Activated naive CD8-positive, alpha-beta T cell treated with anti-CD3 and anti-CD28 coated beads for 36 hours (primary cell): ENCODE data around the gene PLAC8L1. TPM values are rescaled to one million over a fixed set of nuclear protein-coding genes. Genes with fewer than 3 reads are reported as not detected.

ENCODE experiments used
- DNase-seq: peaks from one replicate; pipeline ENCODE4 v3.0.0; 2021
- H3K27ac Mint-ChIP-seq: one replicate; pipeline ENCODE4 v1.8.0; 2022; ENCODE audit warnings: mild to moderate bottlenecking, moderate library complexity, mixed read lengths
- H3K27me3 Mint-ChIP-seq: one replicate; pipeline ENCODE4 v1.8.0; 2022; ENCODE audit warnings: mild to moderate bottlenecking, mixed read lengths
- H3K36me3 Mint-ChIP-seq: one replicate; pipeline ENCODE4 v1.8.0; 2021; ENCODE audit warnings: mild to moderate bottlenecking, mixed read lengths
- H3K4me1 Mint-ChIP-seq: one replicate; pipeline ENCODE4 v1.8.0; 2021; ENCODE audit warnings: mixed read lengths
- H3K4me3 Mint-ChIP-seq: one replicate; pipeline ENCODE4 v1.8.0; 2022; ENCODE audit warnings: mild to moderate bottlenecking, moderate library complexity, mixed read lengths
- H3K9me3 Mint-ChIP-seq: one replicate; pipeline ENCODE4 v1.8.0; 2022; ENCODE audit warnings: mixed read lengths
- total RNA-seq, 2 experiments: library from RNA; stranded (reverse); gene quantifications; one replicate each; pipeline ENCODE4 v1.2.3, GENCODE V29; 2021

PLAC8L1 gene
- total RNA-seq, 2 experiments from 2014 or later = 0.36 TPM; not detected in 1

- no peak overlapping the region for H3K27ac Mint-ChIP-seq
- DNase-seq = no peak
- peaks cover 13% of the 10 kb centered on the region for H3K36me3 Mint-ChIP-seq
- no peak overlapping the region for H3K4me3 Mint-ChIP-seq
- H3K27me3 Mint-ChIP-seq = no peaks in the 10 kb centered on the region
- H3K4me1 Mint-ChIP-seq = no peaks in the 10 kb centered on the region
- H3K9me3 Mint-ChIP-seq = no peaks in the 10 kb centered on the region
Observed at GRCh38 chr5:146101646-146102045, 3.7 kb downstream of the PLAC8L1 start.

GRCh38 chr5:146098047-146098446 is 7.3 kb downstream of the PLAC8L1 start:
- H3K9me3 Mint-ChIP-seq = no peaks in the 10 kb centered on the region
- no peaks in the 10 kb centered on the region for H3K27me3 Mint-ChIP-seq
- DNase-seq = no peak
- H3K4me3 Mint-ChIP-seq = no peak overlapping the region
- H3K27ac Mint-ChIP-seq = no peak overlapping the region
- H3K4me1 Mint-ChIP-seq = no peaks in the 10 kb centered on the region
- peaks cover 4% of the 10 kb centered on the region for H3K36me3 Mint-ChIP-seq

DNA sequence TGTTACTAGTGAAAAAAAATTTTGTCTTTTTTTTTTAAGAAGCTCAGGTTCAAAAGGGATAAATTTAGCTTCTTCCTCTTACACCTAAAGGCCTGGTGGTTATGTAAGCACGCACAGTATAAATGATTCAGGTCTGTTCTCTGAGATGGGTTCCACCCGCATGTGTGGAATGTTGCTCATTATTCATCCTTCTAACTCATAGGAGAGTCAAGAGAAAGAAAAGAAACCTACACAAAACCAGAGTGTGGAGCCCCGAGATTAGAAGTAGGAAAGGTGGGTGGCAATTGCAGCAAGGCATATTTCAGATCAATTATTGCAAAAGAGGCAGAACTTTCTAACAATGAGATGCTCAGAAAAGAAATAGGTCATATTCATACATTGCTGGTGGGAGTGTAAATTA is 13.5 kb downstream of the PLAC8L1 start:
- no peak for DNase-seq
- H3K4me1 Mint-ChIP-seq = no peaks in the 10 kb centered on the region
- H3K27me3 Mint-ChIP-seq = no peaks in the 10 kb centered on the region
- H3K9me3 Mint-ChIP-seq = no peaks in the 10 kb centered on the region
- H3K4me3 Mint-ChIP-seq = no peak overlapping the region
- H3K27ac Mint-ChIP-seq = no peak overlapping the region
- H3K36me3 Mint-ChIP-seq = peaks cover 10% of the 10 kb centered on the region

GRCh38 chr5:146089287-146089686 is 16.1 kb downstream of the PLAC8L1 start:
- Mint-ChIP-seq H3K27me3 (no peaks in the 10 kb centered on the region), H3K4me1 (no peaks in the 10 kb centered on the region), H3K9me3 (no peaks in the 10 kb centered on the region), H3K4me3 (no peak overlapping the region), H3K36me3 (peaks cover 6% of the 10 kb centered on the region), H3K27ac (no peak overlapping the region)
- no peak for DNase-seq

DNA sequence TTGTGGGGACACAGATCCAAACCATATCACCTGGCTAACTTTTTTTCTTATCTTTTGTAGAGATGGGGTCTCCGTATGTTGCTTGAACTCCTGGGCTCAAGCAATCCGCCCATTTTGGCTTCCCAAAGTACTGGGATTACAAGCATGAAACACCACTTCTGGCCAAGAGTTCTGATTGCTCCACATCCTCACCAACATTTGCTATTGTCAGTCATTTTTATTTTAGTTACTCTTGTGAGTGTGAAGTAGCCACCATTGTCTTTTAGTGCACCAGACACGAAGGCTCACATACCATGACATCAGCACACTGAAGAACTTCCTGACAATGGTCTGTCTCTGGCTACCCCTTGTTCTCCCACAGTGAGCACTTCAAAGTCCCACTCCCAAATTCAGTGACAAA is 17.3 kb downstream of the PLAC8L1 start:
- peaks cover 6% of the 10 kb centered on the region for H3K36me3 Mint-ChIP-seq
- no peaks in the 10 kb centered on the region for H3K9me3 Mint-ChIP-seq

GRCh38 chr5:146084376-146084775 is 21.0 kb downstream of the PLAC8L1 start:
- Mint-ChIP-seq H3K27ac (no peak overlapping the region), H3K27me3 (peaks cover 18% of the 10 kb centered on the region), H3K36me3 (peaks cover 2% of the 10 kb centered on the region), H3K9me3 (no peaks in the 10 kb centered on the region), H3K4me1 (peaks cover 8% of the 10 kb centered on the region), H3K4me3 (no peak overlapping the region)
- no peak for DNase-seq

More for the DNA sequence above, 17.3 kb downstream of the PLAC8L1 start:
- Mint-ChIP-seq H3K27ac (no peak overlapping the region), H3K27me3 (no peaks in the 10 kb centered on the region), H3K4me3 (no peak overlapping the region), H3K4me1 (no peaks in the 10 kb centered on the region)
- no peak for DNase-seq

DNA sequence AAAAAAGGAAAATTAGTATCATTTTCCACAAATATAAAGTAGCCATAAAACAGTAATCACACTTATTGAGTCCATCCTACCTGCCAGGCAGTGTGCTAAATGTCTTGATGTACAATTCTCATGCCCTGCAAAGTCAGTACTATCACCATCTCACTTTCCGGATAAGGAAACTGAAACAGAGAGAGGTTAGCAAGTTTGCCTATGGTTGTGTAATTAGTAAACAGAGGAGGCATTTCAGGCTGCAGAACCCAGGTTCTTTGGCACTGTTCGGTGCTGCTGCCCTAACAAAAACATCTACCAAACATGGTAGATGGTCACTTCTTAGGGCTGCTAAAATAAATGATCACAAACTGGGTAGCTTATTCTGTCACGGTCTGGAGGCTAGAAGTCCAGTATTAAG is 22.6 kb downstream of the PLAC8L1 start:
- H3K4me1 Mint-ChIP-seq = peaks cover 13% of the 10 kb centered on the region
- H3K9me3 Mint-ChIP-seq = no peaks in the 10 kb centered on the region
- no peak for DNase-seq
- H3K36me3 Mint-ChIP-seq = peaks cover 2% of the 10 kb centered on the region
- H3K4me3 Mint-ChIP-seq = no peak overlapping the region
- no peak overlapping the region for H3K27ac Mint-ChIP-seq
- peaks cover 33% of the 10 kb centered on the region for H3K27me3 Mint-ChIP-seq

DNA sequence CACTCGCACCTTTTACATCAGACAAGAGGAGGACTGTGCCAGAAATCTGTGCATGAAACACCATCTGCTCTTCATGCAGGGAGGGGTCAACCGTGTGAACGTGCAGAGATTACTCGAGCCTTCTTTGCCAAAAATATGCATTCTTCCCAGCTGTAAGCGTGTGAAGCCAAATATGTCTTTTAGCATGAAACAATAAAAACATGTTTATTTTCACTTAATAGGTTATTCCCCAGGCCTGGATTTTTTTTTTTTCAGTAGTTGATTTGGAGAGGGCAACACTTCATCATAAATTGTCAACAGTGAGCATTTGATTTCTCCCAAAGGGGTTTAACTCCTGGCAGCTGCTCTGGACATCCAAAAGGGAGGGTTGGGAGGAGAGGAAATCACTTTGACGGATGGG is 23.8 kb downstream of the PLAC8L1 start:
- no peak overlapping the region for H3K4me3 Mint-ChIP-seq
- no peaks in the 10 kb centered on the region for H3K36me3 Mint-ChIP-seq
- H3K27ac Mint-ChIP-seq = no peak overlapping the region
- peaks cover 13% of the 10 kb centered on the region for H3K4me1 Mint-ChIP-seq
- H3K27me3 Mint-ChIP-seq = peaks cover 41% of the 10 kb centered on the region
- no peak for DNase-seq
- H3K9me3 Mint-ChIP-seq = no peaks in the 10 kb centered on the region

GRCh38 chr5:146079695-146080373 is 25.5 kb downstream of the PLAC8L1 start:
- Mint-ChIP-seq H3K36me3 (no peaks in the 10 kb centered on the region), H3K4me3 (no peak overlapping the region), H3K9me3 (no peaks in the 10 kb centered on the region), H3K27me3 (peaks cover 43% of the 10 kb centered on the region), H3K27ac (no peak overlapping the region), H3K4me1 (peaks cover 13% of the 10 kb centered on the region)
- peak; percentile 31 for DNase-seq

DNA sequence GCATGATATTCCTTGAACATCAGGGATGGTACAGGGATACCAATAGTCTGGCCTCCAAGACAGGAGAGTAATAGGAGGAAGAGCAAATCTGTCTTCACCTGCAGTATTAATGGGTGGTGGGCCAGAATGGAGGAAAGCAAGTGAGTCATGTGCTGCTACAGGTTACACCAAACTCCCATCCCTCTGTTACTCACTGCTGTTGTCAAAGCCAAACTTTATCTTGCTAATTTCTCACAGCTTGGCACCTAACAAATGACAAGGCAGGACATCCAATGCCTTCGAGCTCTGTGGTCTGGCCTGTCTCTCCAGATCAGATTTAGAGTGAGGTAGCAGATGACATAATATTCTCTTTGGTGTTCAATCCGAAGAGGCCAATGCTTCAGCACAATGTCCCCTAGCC is 26.8 kb downstream of the PLAC8L1 start:
- no peak overlapping the region for H3K27ac Mint-ChIP-seq
- no peak for DNase-seq
- H3K4me3 Mint-ChIP-seq = no peak overlapping the region

DNA sequence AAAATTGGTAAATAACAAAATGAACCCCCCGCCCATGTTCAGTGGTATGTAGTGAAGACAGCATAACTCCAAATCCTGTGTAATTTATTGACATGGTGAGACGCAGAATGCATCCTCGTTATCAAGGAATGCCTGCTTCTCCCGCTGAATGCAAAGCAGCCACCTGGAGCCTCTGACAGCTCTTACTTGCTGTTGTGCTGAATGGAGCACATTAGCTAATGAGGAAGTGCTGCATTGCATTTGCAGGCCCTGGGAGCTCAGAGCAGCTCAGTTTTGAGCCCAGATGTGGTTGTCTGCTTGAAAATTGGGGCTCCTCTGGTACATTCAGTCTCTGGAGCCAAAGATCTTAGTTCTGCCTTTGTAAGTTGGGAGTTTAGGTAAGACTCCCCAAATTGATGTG is 28.9 kb downstream of the PLAC8L1 start:
- Mint-ChIP-seq H3K27me3 (peaks cover 38% of the 10 kb centered on the region), H3K36me3 (no peaks in the 10 kb centered on the region), H3K27ac (no peak overlapping the region), H3K4me1 (peaks cover 13% of the 10 kb centered on the region), H3K9me3 (no peaks in the 10 kb centered on the region), H3K4me3 (no peak overlapping the region)
- DNase-seq = no peak

More for the DNA sequence above, 26.8 kb downstream of the PLAC8L1 start:
- H3K4me1 Mint-ChIP-seq = peaks cover 13% of the 10 kb centered on the region
- H3K36me3 Mint-ChIP-seq = no peaks in the 10 kb centered on the region
- no peaks in the 10 kb centered on the region for H3K9me3 Mint-ChIP-seq
- peaks cover 43% of the 10 kb centered on the region for H3K27me3 Mint-ChIP-seq

DNA sequence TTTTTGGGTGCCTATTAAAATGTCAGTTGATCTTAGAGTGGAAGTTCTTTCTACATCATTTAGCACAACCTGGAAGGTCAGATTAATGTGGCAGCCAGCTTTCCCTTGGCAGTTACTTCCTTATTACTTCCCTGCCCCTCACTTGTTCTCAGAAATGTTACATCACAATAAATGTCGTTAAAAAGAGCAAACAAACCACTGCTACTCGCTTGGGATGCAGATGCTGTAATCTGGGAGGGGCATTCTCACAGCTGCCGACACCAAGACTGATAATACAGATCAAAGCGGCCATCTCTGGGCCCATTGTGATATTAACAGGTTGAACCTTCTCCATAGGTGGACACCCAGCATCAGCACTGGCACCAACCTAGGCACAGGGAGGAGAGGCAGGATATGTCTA is 29.3 kb downstream of the PLAC8L1 start:
- DNase-seq = no peak
- H3K4me3 Mint-ChIP-seq = no peak overlapping the region
- H3K36me3 Mint-ChIP-seq = no peaks in the 10 kb centered on the region
- H3K27me3 Mint-ChIP-seq = peaks cover 33% of the 10 kb centered on the region
- H3K9me3 Mint-ChIP-seq = no peaks in the 10 kb centered on the region
- no peak overlapping the region for H3K27ac Mint-ChIP-seq
- H3K4me1 Mint-ChIP-seq = peaks cover 13% of the 10 kb centered on the region

- Mint-ChIP-seq H3K36me3 (no peaks in the 10 kb centered on the region), H3K4me1 (no peaks in the 10 kb centered on the region), H3K27me3 (peaks cover 15% of the 10 kb centered on the region), H3K4me3 (no peak overlapping the region), H3K9me3 (no peaks in the 10 kb centered on the region), H3K27ac (no peak overlapping the region)
- no peak for DNase-seq
Observed at GRCh38 chr5:146073239-146073900, 32.0 kb downstream of the PLAC8L1 start.

- H3K27ac Mint-ChIP-seq = no peak overlapping the region
- no peaks in the 10 kb centered on the region for H3K36me3 Mint-ChIP-seq
- H3K4me1 Mint-ChIP-seq = no peaks in the 10 kb centered on the region
- H3K27me3 Mint-ChIP-seq = peaks cover 8% of the 10 kb centered on the region
- no peak overlapping the region for H3K4me3 Mint-ChIP-seq
- no peak for DNase-seq
- no peaks in the 10 kb centered on the region for H3K9me3 Mint-ChIP-seq
Observed at GRCh38 chr5:146072595-146072994, 32.8 kb downstream of the PLAC8L1 start.

DNA sequence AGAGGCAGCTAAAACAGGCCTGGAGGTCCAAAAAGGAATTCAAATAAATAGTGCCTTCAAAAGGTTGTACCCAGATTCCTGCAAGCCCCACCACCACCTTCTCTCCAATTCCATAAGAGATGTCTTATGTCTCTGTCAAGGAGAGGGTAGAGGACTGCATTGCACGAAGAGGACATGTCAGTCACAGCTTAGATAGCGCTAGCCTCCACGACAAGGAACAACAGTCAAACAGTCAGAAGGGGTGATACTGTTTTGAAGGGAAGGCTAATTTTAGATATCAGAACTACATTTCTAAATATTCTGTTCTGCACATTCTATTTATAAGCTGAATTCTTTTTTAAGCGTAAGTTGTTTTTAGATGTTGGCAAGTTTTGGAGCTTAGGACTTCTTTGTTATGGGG is 34.2 kb downstream of the PLAC8L1 start:
- no peak for DNase-seq
- Mint-ChIP-seq H3K4me1 (no peaks in the 10 kb centered on the region), H3K27ac (no peak overlapping the region), H3K36me3 (no peaks in the 10 kb centered on the region), H3K27me3 (no peaks in the 10 kb centered on the region), H3K4me3 (no peak overlapping the region), H3K9me3 (no peaks in the 10 kb centered on the region)

DNA sequence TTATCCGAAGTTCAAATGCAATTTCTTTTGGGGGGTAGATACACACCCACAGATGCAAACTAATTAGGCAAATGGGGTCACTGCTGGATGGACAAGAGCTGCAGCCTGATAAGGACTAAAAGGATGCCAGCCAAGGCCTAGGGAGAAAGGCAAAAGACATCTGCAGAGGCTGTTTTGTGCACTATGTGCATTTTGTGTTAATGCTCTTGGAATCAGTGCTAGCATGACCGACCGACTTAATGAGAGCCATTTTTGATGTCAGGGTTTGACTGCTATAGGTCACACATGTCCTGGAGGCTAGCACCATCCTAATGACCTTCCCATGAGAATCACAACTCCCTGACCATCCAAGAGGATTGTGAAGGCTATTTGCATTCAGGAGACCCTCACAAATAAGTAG is 34.6 kb downstream of the PLAC8L1 start:
- H3K4me3 Mint-ChIP-seq = no peak overlapping the region
- H3K9me3 Mint-ChIP-seq = no peaks in the 10 kb centered on the region
- H3K27me3 Mint-ChIP-seq = no peaks in the 10 kb centered on the region
- DNase-seq = no peak
- no peaks in the 10 kb centered on the region for H3K4me1 Mint-ChIP-seq
- H3K36me3 Mint-ChIP-seq = no peaks in the 10 kb centered on the region
- no peak overlapping the region for H3K27ac Mint-ChIP-seq
